AG09309 (cell line): ENCODE results near the gene ATP2B2.

ENCODE experiments used
- DNase-seq: peaks from one replicate; pipeline ENCODE4 v3.0.0-alpha.2; 2010; ENCODE audit warnings: low read depth
- H3K4me3 ChIP-seq: 2 replicates; pipeline ENCODE4 v1.5.1; 2011; ENCODE audit warnings: mild to moderate bottlenecking, low read depth, low read length, moderate library complexity; ENCODE audit not compliant: control insufficient read depth
- TF ChIP-seq, protein P1 (sequence below): IDR thresholded peaks from 2 replicates; pipeline ENCODE4 v1.5.1; 2011; ENCODE audit warnings: mild to moderate bottlenecking, low read depth, low read length, inconsistent platforms; ENCODE audit not compliant: insufficient read depth, control insufficient read depth; ENCODE audit errors: missing control alignments

ATP2B2 gene

DNA sequence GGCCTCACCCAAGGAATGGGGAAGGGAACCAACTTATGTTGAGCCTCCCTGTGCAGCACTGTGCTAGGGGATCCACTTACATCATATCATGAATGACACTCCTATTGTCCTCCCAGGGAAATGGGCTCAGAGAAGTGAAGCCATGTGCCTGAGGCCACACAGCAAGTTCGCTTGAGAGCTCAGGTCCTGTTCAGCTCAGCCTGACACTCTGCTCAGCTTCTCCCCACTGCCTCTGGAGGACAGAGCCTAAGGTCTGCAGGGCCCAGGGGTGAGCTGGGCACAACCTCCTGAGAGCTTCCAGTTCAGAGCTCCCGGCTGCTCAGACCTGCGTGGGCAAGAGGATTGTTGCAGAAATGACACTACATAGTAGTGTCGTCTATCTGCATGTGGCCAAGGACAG, 108.5 kb downstream of the ATP2B2 start:
- no peak overlapping the region for H3K4me3 ChIP-seq
- TF ChIP-seq, protein P1, sequence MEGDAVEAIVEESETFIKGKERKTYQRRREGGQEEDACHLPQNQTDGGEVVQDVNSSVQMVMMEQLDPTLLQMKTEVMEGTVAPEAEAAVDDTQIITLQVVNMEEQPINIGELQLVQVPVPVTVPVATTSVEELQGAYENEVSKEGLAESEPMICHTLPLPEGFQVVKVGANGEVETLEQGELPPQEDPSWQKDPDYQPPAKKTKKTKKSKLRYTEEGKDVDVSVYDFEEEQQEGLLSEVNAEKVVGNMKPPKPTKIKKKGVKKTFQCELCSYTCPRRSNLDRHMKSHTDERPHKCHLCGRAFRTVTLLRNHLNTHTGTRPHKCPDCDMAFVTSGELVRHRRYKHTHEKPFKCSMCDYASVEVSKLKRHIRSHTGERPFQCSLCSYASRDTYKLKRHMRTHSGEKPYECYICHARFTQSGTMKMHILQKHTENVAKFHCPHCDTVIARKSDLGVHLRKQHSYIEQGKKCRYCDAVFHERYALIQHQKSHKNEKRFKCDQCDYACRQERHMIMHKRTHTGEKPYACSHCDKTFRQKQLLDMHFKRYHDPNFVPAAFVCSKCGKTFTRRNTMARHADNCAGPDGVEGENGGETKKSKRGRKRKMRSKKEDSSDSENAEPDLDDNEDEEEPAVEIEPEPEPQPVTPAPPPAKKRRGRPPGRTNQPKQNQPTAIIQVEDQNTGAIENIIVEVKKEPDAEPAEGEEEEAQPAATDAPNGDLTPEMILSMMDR = no peak
- DNase-seq = no peak

DNA sequence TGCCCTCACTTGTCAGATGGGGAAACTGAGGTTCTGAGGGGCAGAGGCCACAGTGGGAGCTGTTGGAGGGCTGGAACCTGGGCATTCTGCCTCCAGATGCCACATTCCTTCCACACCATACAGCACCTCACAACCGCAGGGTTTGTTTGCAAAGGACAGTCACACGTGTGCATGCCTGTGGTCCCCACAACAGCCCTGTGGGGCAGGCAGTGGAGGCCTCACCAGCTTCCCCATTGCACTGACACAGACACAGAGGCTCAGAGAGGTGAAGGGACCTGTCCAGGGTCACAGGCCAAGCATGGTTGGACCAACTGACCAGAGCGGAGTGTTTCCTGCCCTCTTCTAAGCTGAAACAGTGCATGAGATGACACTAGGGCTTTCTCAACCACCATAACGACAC, 109.3 kb downstream of the ATP2B2 start:
- no peak for DNase-seq
- TF ChIP-seq, protein P1 = no peak
- H3K4me3 ChIP-seq = no peak overlapping the region

DNA sequence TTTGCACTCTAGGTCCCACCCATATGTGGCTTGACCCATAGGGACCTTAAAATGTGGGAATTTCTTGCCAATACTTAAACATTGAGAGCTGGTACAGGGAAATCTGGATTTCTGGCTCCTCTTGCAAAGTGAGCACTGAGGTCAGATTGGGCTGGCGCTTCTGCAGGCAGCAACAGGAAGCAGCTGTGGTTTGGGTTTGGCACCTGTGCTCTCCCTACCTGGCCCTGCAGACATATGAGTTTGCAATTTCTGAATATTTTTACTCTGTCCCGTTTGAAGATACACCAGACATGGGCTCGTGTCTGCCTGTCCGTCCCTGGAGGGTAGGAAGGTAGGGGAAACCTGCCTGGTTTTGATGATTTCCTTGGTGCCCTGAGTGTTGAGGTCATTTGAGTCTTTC, 109.7 kb downstream of the ATP2B2 start:
- no peak for DNase-seq
- TF ChIP-seq, protein P1 = no peak
- H3K4me3 ChIP-seq = no peak overlapping the region

DNA sequence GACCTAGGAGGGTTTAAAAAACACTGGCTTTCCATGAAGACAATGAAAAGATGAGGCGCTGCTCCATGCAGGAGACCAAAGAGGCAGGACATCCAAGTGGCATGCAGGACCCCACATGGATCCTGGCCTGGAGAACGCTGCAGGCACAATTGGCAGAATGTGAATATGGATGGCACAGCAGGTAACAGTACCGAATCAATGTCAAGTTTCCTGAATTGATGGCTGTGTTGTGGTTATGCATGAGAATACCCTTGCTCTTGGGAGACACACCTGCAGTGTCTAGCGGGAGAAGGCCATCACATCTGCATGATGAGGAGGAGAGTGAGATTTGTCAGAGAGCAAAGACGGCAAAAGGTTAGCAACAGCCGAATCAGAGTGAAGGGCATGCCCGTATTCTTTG, 110.2 kb downstream of the ATP2B2 start:
- no peak for DNase-seq
- no peak overlapping the region for H3K4me3 ChIP-seq
- TF ChIP-seq, protein P1 = no peak

DNA sequence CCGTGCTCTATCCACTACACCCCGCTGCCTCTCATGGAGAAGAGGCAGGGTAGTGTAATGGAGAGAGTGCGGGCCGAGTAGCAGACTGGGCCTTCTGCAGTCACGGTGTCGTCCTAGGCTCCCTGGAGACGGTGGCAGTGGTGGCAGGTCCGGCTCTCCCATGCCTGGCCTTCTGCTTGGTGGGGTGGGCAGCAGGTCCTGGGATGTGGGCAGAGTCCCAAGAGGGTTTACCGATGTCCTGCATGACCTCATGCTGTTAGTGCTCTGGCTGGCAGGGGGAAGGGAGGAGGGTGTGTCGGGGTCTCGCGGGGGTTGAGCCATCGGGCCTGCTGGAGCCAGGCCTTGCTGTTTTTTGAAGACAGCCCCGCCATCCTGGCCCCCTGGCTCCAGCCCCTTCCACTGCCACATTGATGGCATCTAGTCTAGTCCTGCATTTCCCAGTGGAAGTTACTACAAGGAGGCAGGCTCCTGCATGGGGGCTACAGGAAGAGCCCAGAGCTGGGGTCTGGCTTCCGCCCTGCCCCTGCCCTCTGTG, 110.8 kb downstream of the ATP2B2 start:
- no peak overlapping the region for H3K4me3 ChIP-seq
- no peak for DNase-seq
- TF ChIP-seq, protein P1 = no peak

DNA sequence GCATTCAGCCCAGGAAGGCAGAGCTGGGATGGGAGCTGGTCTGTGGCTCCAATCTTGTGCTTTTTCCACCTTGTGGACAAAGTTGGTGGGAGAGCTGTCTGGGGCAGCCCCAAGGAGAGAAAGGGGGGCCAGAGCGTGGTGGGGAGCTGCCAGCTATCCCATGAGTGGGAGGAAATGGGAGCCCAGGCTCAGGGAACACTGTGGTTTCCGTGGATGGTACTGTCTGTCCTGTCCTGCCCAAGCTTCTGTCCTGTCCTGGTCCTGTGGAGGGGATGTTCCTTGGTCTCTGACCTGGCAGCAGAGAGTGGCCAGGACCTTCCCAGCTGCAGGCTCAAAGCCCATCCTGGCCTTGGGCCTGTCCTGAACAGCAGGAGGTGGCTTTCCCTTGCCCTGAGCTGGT, 111.9 kb downstream of the ATP2B2 start:
- DNase-seq = no peak
- TF ChIP-seq, protein P1 = no peak
- H3K4me3 ChIP-seq = no peak overlapping the region
